Adipocyte (in vitro differentiated cells): ENCODE results near the gene DPYD.

Experiments
- DNase-seq: peaks from one replicate; pipeline ENCODE4 v3.0.0-alpha.2; 2015; ENCODE audit warnings: low read depth
- H3K27me3 ChIP-seq: replicated peaks from 2 replicates; pipeline ENCODE4 v1.7.0; 2013; ENCODE audit warnings: mild to moderate bottlenecking, low read length, moderate library complexity; ENCODE audit not compliant: control insufficient read depth, insufficient read depth
- H3K36me3 ChIP-seq: 2 replicates; pipeline ENCODE4 v1.7.0; 2013; ENCODE audit warnings: low read length, mild to moderate bottlenecking, moderate library complexity; ENCODE audit not compliant: control insufficient read depth, insufficient read depth, severe bottlenecking
- H3K4me1 ChIP-seq: 2 replicates; pipeline ENCODE4 v1.7.0; 2013; ENCODE audit warnings: mild to moderate bottlenecking, low read length, moderate library complexity; ENCODE audit not compliant: control insufficient read depth, insufficient read depth
- H3K4me3 ChIP-seq: 2 replicates; pipeline ENCODE4 v1.7.0; 2013; ENCODE audit warnings: mild to moderate bottlenecking, low read length, moderate library complexity
- H3K9ac ChIP-seq: 2 replicates; pipeline ENCODE4 v1.7.0; 2013; ENCODE audit warnings: mild to moderate bottlenecking, low read length, moderate library complexity
- H3K9me3 ChIP-seq: 2 replicates; pipeline ENCODE4 v1.7.0; 2013; ENCODE audit warnings: mild to moderate bottlenecking, low read length, moderate library complexity; ENCODE audit not compliant: control insufficient read depth

DPYD gene

GRCh38 chr1:97875996-97876395 is 44.8 kb downstream of the DPYD start:
- Histone ChIP-seq H3K4me3 (no peak overlapping the region), H3K27me3 (no peaks in the 10 kb centered on the region), H3K4me1 (no peaks in the 10 kb centered on the region), H3K36me3 (peaks cover 10% of the 10 kb centered on the region), H3K9ac (no peak overlapping the region), H3K9me3 (no peaks in the 10 kb centered on the region)
- no peak for DNase-seq

- Histone ChIP-seq H3K36me3 (no peaks in the 10 kb centered on the region), H3K4me3 (no peak overlapping the region), H3K27me3 (no peaks in the 10 kb centered on the region), H3K9ac (no peak overlapping the region), H3K9me3 (no peaks in the 10 kb centered on the region), H3K4me1 (no peaks in the 10 kb centered on the region)
- no peak for DNase-seq
Measured at GRCh38 chr1:97870589-97870988, 50.2 kb downstream of the DPYD start.

- no peaks in the 10 kb centered on the region for H3K4me1 ChIP-seq
- no peak overlapping the region for H3K9ac ChIP-seq
- H3K27me3 ChIP-seq, result no peaks in the 10 kb centered on the region
- H3K9me3 ChIP-seq, result no peaks in the 10 kb centered on the region
- no peak overlapping the region for H3K4me3 ChIP-seq
- H3K36me3 ChIP-seq, result no peaks in the 10 kb centered on the region
- no peak for DNase-seq
Measured at GRCh38 chr1:97869441-97869840, 51.4 kb downstream of the DPYD start.

GRCh38 chr1:97867127-97867526 is 53.7 kb downstream of the DPYD start:
- Histone ChIP-seq H3K4me3 (no peak overlapping the region), H3K36me3 (no peaks in the 10 kb centered on the region), H3K9me3 (no peaks in the 10 kb centered on the region), H3K27me3 (no peaks in the 10 kb centered on the region), H3K9ac (no peak overlapping the region), H3K4me1 (no peaks in the 10 kb centered on the region)
- no peak for DNase-seq

- Histone ChIP-seq H3K36me3 (no peaks in the 10 kb centered on the region), H3K4me1 (no peaks in the 10 kb centered on the region), H3K9me3 (no peaks in the 10 kb centered on the region), H3K27me3 (no peaks in the 10 kb centered on the region), H3K4me3 (no peak overlapping the region), H3K9ac (no peak overlapping the region)
- DNase-seq, result no peak
Measured at GRCh38 chr1:97864615-97865014, 56.2 kb downstream of the DPYD start.

- Histone ChIP-seq H3K36me3 (no peaks in the 10 kb centered on the region), H3K9me3 (no peaks in the 10 kb centered on the region), H3K9ac (no peak overlapping the region), H3K4me3 (no peak overlapping the region), H3K4me1 (peaks cover 15% of the 10 kb centered on the region), H3K27me3 (no peaks in the 10 kb centered on the region)
- DNase-seq, result no peak
Measured at GRCh38 chr1:97853221-97853620, 67.6 kb downstream of the DPYD start.

- DNase-seq, result peak; percentile 92
- no peaks in the 10 kb centered on the region for H3K27me3 ChIP-seq
- H3K9ac ChIP-seq, result no peak overlapping the region
- peaks cover 15% of the 10 kb centered on the region for H3K4me1 ChIP-seq
- peak overlapping the region; percentile 26 for H3K4me3 ChIP-seq
- H3K9me3 ChIP-seq, result no peaks in the 10 kb centered on the region
- H3K36me3 ChIP-seq, result peaks cover 3% of the 10 kb centered on the region
Measured at GRCh38 chr1:97849345-97850340, 71.2 kb downstream of the DPYD start.

- Histone ChIP-seq H3K4me1 (peaks cover 14% of the 10 kb centered on the region), H3K36me3 (peaks cover 3% of the 10 kb centered on the region), H3K9me3 (no peaks in the 10 kb centered on the region), H3K4me3 (no peak overlapping the region), H3K9ac (no peak overlapping the region), H3K27me3 (no peaks in the 10 kb centered on the region)
- DNase-seq, result no peak
Measured at GRCh38 chr1:97845805-97846204, 75.0 kb downstream of the DPYD start.

GRCh38 chr1:97844552-97845089 is 76.2 kb downstream of the DPYD start:
- Histone ChIP-seq H3K9me3 (no peaks in the 10 kb centered on the region), H3K27me3 (no peaks in the 10 kb centered on the region), H3K9ac (no peak overlapping the region), H3K36me3 (peaks cover 3% of the 10 kb centered on the region), H3K4me1 (peaks cover 5% of the 10 kb centered on the region), H3K4me3 (no peak overlapping the region)
- DNase-seq, result no peak

- Histone ChIP-seq H3K36me3 (peaks cover 3% of the 10 kb centered on the region), H3K27me3 (no peaks in the 10 kb centered on the region), H3K4me1 (no peaks in the 10 kb centered on the region), H3K4me3 (no peak overlapping the region), H3K9ac (no peak overlapping the region), H3K9me3 (no peaks in the 10 kb centered on the region)
- no peak for DNase-seq
Measured at GRCh38 chr1:97841338-97841737, 79.5 kb downstream of the DPYD start.

GRCh38 chr1:97837161-97837560 is 83.7 kb downstream of the DPYD start:
- Histone ChIP-seq H3K27me3 (no peaks in the 10 kb centered on the region), H3K9me3 (no peaks in the 10 kb centered on the region), H3K4me3 (no peak overlapping the region), H3K36me3 (no peaks in the 10 kb centered on the region), H3K9ac (no peak overlapping the region), H3K4me1 (peaks cover 14% of the 10 kb centered on the region)
- no peak for DNase-seq
